Measurements from ENCODE around the gene AP2M1.

GRCh38 chr3:184178521-184179138 is 4.0 kb downstream of the AP2M1 start:
- no peak for TF ChIP-seq CTCF (optimal IDR thresholded peaks at IDR 0.05 in 1 of 3, IDR thresholded peaks at IDR 0.05 in 1 of 3, conservative IDR thresholded peaks at IDR 0.05 in 1 of 3; ENCODE audit: extremely low read depth in 1 of 3, insufficient read depth in 2 of 3, low read length in 3 of 3)
- no peak for TF ChIP-seq EZH2 (IDR thresholded peaks at IDR 0.05; ENCODE audit: low read length)
